Measurements from ENCODE around the gene CHRNE.

DNA sequence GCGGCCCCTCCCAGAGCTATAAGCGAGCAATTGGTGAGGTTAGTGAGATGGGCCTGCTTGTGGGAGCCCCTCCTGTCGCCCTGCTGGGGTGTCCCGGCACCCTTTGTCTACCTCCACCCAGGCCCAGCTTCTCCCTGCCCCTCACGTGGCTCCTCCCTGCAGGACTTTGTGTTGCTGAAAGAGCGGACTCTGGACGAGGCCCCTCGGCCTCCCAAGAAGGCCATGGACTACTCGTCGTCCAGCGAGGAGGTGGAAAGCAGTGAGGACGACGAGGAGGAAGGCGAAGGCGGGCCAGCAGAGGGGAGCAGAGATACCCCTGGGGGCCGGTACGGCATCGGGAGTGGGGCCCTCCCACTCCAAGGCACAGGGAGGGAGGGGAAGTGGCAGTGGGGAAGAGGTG, 9.6 kb downstream of the CHRNE start:
- TF ChIP-seq, protein P1, sequence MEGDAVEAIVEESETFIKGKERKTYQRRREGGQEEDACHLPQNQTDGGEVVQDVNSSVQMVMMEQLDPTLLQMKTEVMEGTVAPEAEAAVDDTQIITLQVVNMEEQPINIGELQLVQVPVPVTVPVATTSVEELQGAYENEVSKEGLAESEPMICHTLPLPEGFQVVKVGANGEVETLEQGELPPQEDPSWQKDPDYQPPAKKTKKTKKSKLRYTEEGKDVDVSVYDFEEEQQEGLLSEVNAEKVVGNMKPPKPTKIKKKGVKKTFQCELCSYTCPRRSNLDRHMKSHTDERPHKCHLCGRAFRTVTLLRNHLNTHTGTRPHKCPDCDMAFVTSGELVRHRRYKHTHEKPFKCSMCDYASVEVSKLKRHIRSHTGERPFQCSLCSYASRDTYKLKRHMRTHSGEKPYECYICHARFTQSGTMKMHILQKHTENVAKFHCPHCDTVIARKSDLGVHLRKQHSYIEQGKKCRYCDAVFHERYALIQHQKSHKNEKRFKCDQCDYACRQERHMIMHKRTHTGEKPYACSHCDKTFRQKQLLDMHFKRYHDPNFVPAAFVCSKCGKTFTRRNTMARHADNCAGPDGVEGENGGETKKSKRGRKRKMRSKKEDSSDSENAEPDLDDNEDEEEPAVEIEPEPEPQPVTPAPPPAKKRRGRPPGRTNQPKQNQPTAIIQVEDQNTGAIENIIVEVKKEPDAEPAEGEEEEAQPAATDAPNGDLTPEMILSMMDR (IDR thresholded peaks at IDR 0.05): no peak
- no peak for TF ChIP-seq POLR2A (IDR thresholded peaks at IDR 0.05)

Measured in body of pancreas (tissue), 4 donors.